ENCODE measurements around the gene CTDSPL. TPM values are rescaled to one million over a fixed set of nuclear protein-coding genes. Genes with fewer than 3 reads are reported as not detected.
A peak's percentile ranks its signal among the peaks of the same experiment; 100 is the strongest.

The CTDSPL gene
- total RNA-seq, 1 donor from 2014 or later: 41.5 TPM

GRCh38 chr3:37853691-37854413 is 7.8 kb upstream of the CTDSPL start:
- Mint-ChIP-seq H3K4me1 (ENCODE audit: low read depth) (no peaks in the 10 kb centered on the region), H3K9me3 (ENCODE audit: low read depth) (no peaks in the 10 kb centered on the region), H3K27me3 (ENCODE audit: low read depth) (no peaks in the 10 kb centered on the region), H3K36me3 (ENCODE audit: low read depth) (peaks cover 6% of the 10 kb centered on the region), H3K4me3 (ENCODE audit: unreplicated experiment) (no peak overlapping the region), H3K27ac (ENCODE audit: unreplicated experiment) (no peak overlapping the region)
- no peak for DNase-seq (ENCODE audit: low spot score)
- TF ChIP-seq, protein P1, sequence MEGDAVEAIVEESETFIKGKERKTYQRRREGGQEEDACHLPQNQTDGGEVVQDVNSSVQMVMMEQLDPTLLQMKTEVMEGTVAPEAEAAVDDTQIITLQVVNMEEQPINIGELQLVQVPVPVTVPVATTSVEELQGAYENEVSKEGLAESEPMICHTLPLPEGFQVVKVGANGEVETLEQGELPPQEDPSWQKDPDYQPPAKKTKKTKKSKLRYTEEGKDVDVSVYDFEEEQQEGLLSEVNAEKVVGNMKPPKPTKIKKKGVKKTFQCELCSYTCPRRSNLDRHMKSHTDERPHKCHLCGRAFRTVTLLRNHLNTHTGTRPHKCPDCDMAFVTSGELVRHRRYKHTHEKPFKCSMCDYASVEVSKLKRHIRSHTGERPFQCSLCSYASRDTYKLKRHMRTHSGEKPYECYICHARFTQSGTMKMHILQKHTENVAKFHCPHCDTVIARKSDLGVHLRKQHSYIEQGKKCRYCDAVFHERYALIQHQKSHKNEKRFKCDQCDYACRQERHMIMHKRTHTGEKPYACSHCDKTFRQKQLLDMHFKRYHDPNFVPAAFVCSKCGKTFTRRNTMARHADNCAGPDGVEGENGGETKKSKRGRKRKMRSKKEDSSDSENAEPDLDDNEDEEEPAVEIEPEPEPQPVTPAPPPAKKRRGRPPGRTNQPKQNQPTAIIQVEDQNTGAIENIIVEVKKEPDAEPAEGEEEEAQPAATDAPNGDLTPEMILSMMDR (IDR thresholded peaks at IDR 0.05): no peak

- no peak for DNase-seq (ENCODE audit: low spot score)
- Mint-ChIP-seq H3K4me3 (ENCODE audit: unreplicated experiment) (no peak overlapping the region), H3K36me3 (ENCODE audit: low read depth) (peaks cover 4% of the 10 kb centered on the region), H3K27ac (ENCODE audit: unreplicated experiment) (no peak overlapping the region), H3K4me1 (ENCODE audit: low read depth) (peaks cover 6% of the 10 kb centered on the region), H3K27me3 (ENCODE audit: low read depth) (no peaks in the 10 kb centered on the region), H3K9me3 (ENCODE audit: low read depth) (no peaks in the 10 kb centered on the region)
- TF ChIP-seq, protein P1 (IDR thresholded peaks at IDR 0.05): peak; percentile 97
Measured at GRCh38 chr3:37855363-37855970, 6.2 kb upstream of the CTDSPL start.

- DNase-seq (ENCODE audit: low spot score): no peak
- no peaks in the 10 kb centered on the region for H3K27me3 Mint-ChIP-seq (ENCODE audit: low read depth)
- H3K36me3 Mint-ChIP-seq (ENCODE audit: low read depth): no peaks in the 10 kb centered on the region
- H3K9me3 Mint-ChIP-seq (ENCODE audit: low read depth): no peaks in the 10 kb centered on the region
- no peak overlapping the region for H3K27ac Mint-ChIP-seq (ENCODE audit: unreplicated experiment)
- TF ChIP-seq, protein P1 (IDR thresholded peaks at IDR 0.05): no peak
- H3K4me3 Mint-ChIP-seq (ENCODE audit: unreplicated experiment): no peak overlapping the region
- peaks cover 11% of the 10 kb centered on the region for H3K4me1 Mint-ChIP-seq (ENCODE audit: low read depth)
Measured at GRCh38 chr3:37856381-37856780, 5.3 kb upstream of the CTDSPL start.

- Mint-ChIP-seq H3K27ac (ENCODE audit: unreplicated experiment) (no peak overlapping the region), H3K4me3 (ENCODE audit: unreplicated experiment) (no peak overlapping the region)
- TF ChIP-seq, protein P1 (IDR thresholded peaks at IDR 0.05): no peak
Measured at GRCh38 chr3:37858742-37859141, 2.9 kb upstream of the CTDSPL start.

GRCh38 chr3:37859354-37859753 is 2.3 kb upstream of the CTDSPL start:
- H3K27me3 Mint-ChIP-seq (ENCODE audit: low read depth): no peaks in the 10 kb centered on the region
- H3K4me3 Mint-ChIP-seq (ENCODE audit: unreplicated experiment): no peak overlapping the region
- TF ChIP-seq, protein P1 (IDR thresholded peaks at IDR 0.05): no peak
- H3K27ac Mint-ChIP-seq (ENCODE audit: unreplicated experiment): no peak overlapping the region
- no peaks in the 10 kb centered on the region for H3K36me3 Mint-ChIP-seq (ENCODE audit: low read depth)
- H3K9me3 Mint-ChIP-seq (ENCODE audit: low read depth): no peaks in the 10 kb centered on the region
- DNase-seq (ENCODE audit: low spot score): no peak
- H3K4me1 Mint-ChIP-seq (ENCODE audit: low read depth): peaks cover 32% of the 10 kb centered on the region

More at GRCh38 chr3:37858742-37859141, 2.9 kb upstream of the CTDSPL start:
- Mint-ChIP-seq H3K9me3 (ENCODE audit: low read depth) (no peaks in the 10 kb centered on the region), H3K4me1 (ENCODE audit: low read depth) (peaks cover 26% of the 10 kb centered on the region), H3K36me3 (ENCODE audit: low read depth) (no peaks in the 10 kb centered on the region), H3K27me3 (ENCODE audit: low read depth) (no peaks in the 10 kb centered on the region)
- no peak for DNase-seq (ENCODE audit: low spot score)

Data from chondrocyte (in vitro differentiated cells).